ENCODE measurements around the gene PDP2.

Gene PDP2

GRCh38 chr16:66847533-66848067, 32.7 kb upstream of the PDP2 start:
- H3K4me3 ChIP-seq (ENCODE audit: low read depth, low read length), result no peak overlapping the region
- TF ChIP-seq, protein P1, sequence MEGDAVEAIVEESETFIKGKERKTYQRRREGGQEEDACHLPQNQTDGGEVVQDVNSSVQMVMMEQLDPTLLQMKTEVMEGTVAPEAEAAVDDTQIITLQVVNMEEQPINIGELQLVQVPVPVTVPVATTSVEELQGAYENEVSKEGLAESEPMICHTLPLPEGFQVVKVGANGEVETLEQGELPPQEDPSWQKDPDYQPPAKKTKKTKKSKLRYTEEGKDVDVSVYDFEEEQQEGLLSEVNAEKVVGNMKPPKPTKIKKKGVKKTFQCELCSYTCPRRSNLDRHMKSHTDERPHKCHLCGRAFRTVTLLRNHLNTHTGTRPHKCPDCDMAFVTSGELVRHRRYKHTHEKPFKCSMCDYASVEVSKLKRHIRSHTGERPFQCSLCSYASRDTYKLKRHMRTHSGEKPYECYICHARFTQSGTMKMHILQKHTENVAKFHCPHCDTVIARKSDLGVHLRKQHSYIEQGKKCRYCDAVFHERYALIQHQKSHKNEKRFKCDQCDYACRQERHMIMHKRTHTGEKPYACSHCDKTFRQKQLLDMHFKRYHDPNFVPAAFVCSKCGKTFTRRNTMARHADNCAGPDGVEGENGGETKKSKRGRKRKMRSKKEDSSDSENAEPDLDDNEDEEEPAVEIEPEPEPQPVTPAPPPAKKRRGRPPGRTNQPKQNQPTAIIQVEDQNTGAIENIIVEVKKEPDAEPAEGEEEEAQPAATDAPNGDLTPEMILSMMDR (IDR thresholded peaks at IDR 0.05; ENCODE audit: borderline replicate concordance, insufficient read depth, low read depth, low read length), result no peak

GRCh38 chr16:66848172-66848571, 32.1 kb upstream of the PDP2 start:
- TF ChIP-seq, protein P1 (IDR thresholded peaks at IDR 0.05; ENCODE audit: borderline replicate concordance, insufficient read depth, low read depth, low read length), result no peak
- H3K4me3 ChIP-seq (ENCODE audit: low read depth, low read length), result no peak overlapping the region

DNA sequence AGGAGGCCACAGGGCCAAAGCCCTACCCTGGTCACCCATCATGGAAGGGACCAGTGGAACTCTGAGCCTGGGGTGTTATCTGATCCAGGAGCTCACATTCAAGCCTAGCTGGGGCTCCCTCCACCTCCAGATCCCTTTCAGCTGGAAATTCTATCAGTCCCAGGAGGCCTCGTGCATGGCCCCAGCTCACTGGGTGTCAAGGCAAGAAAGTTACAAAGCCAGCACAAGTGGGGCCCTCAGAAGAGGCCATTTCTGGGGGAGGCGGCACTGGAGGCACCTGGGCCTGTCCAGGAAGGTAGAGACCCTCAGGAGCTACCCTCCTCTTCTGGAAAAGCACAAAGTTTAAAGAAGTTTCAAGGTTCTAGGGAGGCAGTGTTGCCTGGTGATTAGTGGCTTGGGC, 31.3 kb upstream of the PDP2 start:
- H3K4me3 ChIP-seq (ENCODE audit: low read depth, low read length), result no peak overlapping the region
- TF ChIP-seq, protein P1 (IDR thresholded peaks at IDR 0.05; ENCODE audit: borderline replicate concordance, insufficient read depth, low read depth, low read length), result no peak

GRCh38 chr16:66849549-66849948, 30.8 kb upstream of the PDP2 start:
- TF ChIP-seq, protein P1 (IDR thresholded peaks at IDR 0.05; ENCODE audit: borderline replicate concordance, insufficient read depth, low read depth, low read length), result no peak
- H3K4me3 ChIP-seq (ENCODE audit: low read depth, low read length), result no peak overlapping the region

DNA sequence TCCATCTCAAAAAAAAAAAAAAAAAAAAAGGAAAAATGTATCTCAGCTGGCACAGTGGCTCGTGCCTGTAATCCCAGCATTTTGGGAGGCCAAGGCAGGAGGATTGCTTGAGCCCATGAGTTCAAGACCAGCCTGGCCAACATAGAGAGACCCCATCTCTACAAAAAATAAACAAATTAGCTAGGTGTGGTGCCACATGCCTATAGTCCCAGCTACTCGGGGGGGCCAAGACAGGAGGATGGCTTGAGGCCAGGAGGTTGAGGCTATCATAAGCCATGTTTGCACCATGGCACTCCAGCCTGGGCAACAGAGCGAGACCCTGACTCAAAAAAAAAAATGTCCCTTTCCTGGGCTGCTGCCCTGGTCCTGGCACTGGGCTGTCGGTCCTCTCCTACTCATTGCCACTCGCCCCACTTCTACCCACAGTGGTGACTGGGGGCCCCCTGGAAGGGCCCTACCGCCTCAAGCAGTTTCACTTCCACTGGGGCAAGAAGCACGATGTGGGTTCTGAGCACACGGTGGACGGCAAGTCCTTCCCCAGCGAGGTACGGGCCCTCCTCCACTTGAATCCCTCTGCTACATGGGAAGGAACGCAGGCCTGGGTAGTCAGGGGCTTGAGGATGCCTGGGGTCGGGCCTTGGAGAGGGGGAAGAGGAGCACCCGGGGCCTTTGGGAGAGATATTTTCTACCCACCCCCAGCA, 30.1 kb upstream of the PDP2 start:
- TF ChIP-seq, protein P1 (IDR thresholded peaks at IDR 0.05; ENCODE audit: borderline replicate concordance, insufficient read depth, low read depth, low read length), result no peak
- no peak overlapping the region for H3K4me3 ChIP-seq (ENCODE audit: low read depth, low read length)

GRCh38 chr16:66851166-66851964, 28.9 kb upstream of the PDP2 start:
- TF ChIP-seq, protein P1 (IDR thresholded peaks at IDR 0.05; ENCODE audit: borderline replicate concordance, insufficient read depth, low read depth, low read length), result no peak
- H3K4me3 ChIP-seq (ENCODE audit: low read depth, low read length), result no peak overlapping the region

Measured in GM12875 (cell line).